ENCODE measurements around the gene CCDC66. TPM values are rescaled to one million over a fixed set of nuclear protein-coding genes. Genes with fewer than 3 reads are reported as not detected.

Gene CCDC66
- total and polyA plus RNA-seq, 2 experiments from 2014 or later = 26.9 to 50.3 TPM

- Histone ChIP-seq H3K36me3 (ENCODE audit: insufficient read depth) (0 out of 2 replicates have a peak, but pooled peaks cover 7% of the 10 kb centered on the region), H3K9me2 (ENCODE audit: insufficient read depth) (peaks cover 4% of the 10 kb centered on the region; the same call in 1 of the 2 replicates), H2AFZ (no peak overlapping the region), H3K27ac (ENCODE audit: low read depth) (no peak overlapping the region), H3K4me1 (ENCODE audit: insufficient read depth) (peaks cover 11% of the 10 kb centered on the region), H3F3A (replicated peaks; ENCODE audit: low read depth) (no peaks in the 10 kb centered on the region), H4K20me1 (replicated peaks; ENCODE audit: insufficient read depth) (peaks cover 8% of the 10 kb centered on the region; the same call in 1 of the 2 replicates), H3K79me2 (replicated peaks; ENCODE audit: insufficient read depth) (peaks cover 26% of the 10 kb centered on the region), H3K27me3 (ENCODE audit: insufficient read depth) (no peaks in the 10 kb centered on the region), H3K4me3 (no peak overlapping the region), H3K4me2 (no peak overlapping the region)
- H3K27ac Mint-ChIP-seq = no peak overlapping the region
- peaks cover 33% of the 10 kb centered on the region for H3K4me1 Mint-ChIP-seq
- H3K4me3 Mint-ChIP-seq = no peak overlapping the region; the same call in 2 of the 3 replicates
- H3K9me3 Mint-ChIP-seq = no peaks in the 10 kb centered on the region
- ATAC-seq (no peak), DNase-seq (ENCODE audit: low spot score) (no peak)
- H3K36me3 Mint-ChIP-seq (ENCODE audit: low read depth) = peaks cover 55% of the 10 kb centered on the region
- H3K27me3 Mint-ChIP-seq (ENCODE audit: insufficient read depth, low read depth, poor library complexity) = peaks cover 5% of the 10 kb centered on the region
- TF ChIP-seq ZNF462 (CRISPR knock-in tag; IDR thresholded peaks at IDR 0.05) (no peak), JUNB (IDR thresholded peaks at IDR 0.05; ENCODE audit: unreplicated experiment) (no peak), EZH2phosphoT487 (IDR thresholded peaks at IDR 0.05; ENCODE audit: unreplicated experiment) (no peak), POLR2AphosphoS5 (IDR thresholded peaks at IDR 0.05; ENCODE audit: low read depth) (no peak), NANOG (IDR thresholded peaks at IDR 0.05; ENCODE audit: borderline replicate concordance) (no peak), STAT1 (IDR thresholded peaks at IDR 0.05; ENCODE audit: unreplicated experiment) (no peak), EZH2 (IDR thresholded peaks at IDR 0.05; ENCODE audit: low read depth, unreplicated experiment) (no peak), ETS1 (IDR thresholded peaks at IDR 0.05) (no peak), ZNF114 (CRISPR knock-in tag; IDR thresholded peaks at IDR 0.05) (no peak), ZNF331 (CRISPR knock-in tag; IDR thresholded peaks at IDR 0.05; ENCODE audit: low read depth) (no peak), REST (IDR thresholded peaks at IDR 0.05; ENCODE audit: unreplicated experiment) (no peak), CREB1 (CRISPR knock-in tag; IDR thresholded peaks at IDR 0.05; ENCODE audit: low read depth) (no peak), CTCF (conservative IDR thresholded peaks at IDR 0.05; ENCODE audit: low read depth in 2 of 2) (no peak)
Measured at GRCh38 chr3:56612146-56612545, 55.2 kb downstream of the CCDC66 start.
